ENCODE measurements around the gene LAMC2.
A peak's percentile ranks its signal among the peaks of the same experiment; 100 is the strongest.

LAMC2 gene

GRCh38 chr1:183218027-183218618 lies 32.1 kb downstream of the LAMC2 start:
- no peak for DNase-seq
- no peaks in the 10 kb centered on the region for H3K79me2 ChIP-seq (ENCODE audit: low read length)
- H3K27me3 ChIP-seq (replicated peaks; ENCODE audit: insufficient read depth, low read length): no peaks in the 10 kb centered on the region
- peaks cover 10% of the 10 kb centered on the region; the same call in 1 of the 2 replicates for H3K4me1 ChIP-seq (ENCODE audit: low read length)
- H3K9ac ChIP-seq (ENCODE audit: low read length): no peak overlapping the region
- H3K27ac ChIP-seq (ENCODE audit: low read length): no peak overlapping the region
- no peaks in the 10 kb centered on the region for H3K36me3 ChIP-seq (replicated peaks; ENCODE audit: insufficient read depth, low read length)
- no peak overlapping the region for H3K4me2 ChIP-seq (ENCODE audit: low read depth, low read length)
- no peaks in the 10 kb centered on the region for H3F3A ChIP-seq (ENCODE audit: insufficient read depth, low read length)
- no peaks in the 10 kb centered on the region for H3K9me3 ChIP-seq (replicated peaks; ENCODE audit: insufficient read depth, low read length)
- no peaks in the 10 kb centered on the region for H4K20me1 ChIP-seq (ENCODE audit: insufficient read depth, low read length)
- H3K4me3 ChIP-seq (ENCODE audit: low read length): no peak overlapping the region
- no peaks in the 10 kb centered on the region for H3K9me2 ChIP-seq (replicated peaks; ENCODE audit: insufficient read depth, low read length)
- TF ChIP-seq EZH2 (optimal IDR thresholded peaks at IDR 0.05; ENCODE audit: low read depth, low read length) (no peak), EZH2phosphoT487 (IDR thresholded peaks at IDR 0.05; ENCODE audit: low read length) (no peak)
- TF ChIP-seq, protein P1, sequence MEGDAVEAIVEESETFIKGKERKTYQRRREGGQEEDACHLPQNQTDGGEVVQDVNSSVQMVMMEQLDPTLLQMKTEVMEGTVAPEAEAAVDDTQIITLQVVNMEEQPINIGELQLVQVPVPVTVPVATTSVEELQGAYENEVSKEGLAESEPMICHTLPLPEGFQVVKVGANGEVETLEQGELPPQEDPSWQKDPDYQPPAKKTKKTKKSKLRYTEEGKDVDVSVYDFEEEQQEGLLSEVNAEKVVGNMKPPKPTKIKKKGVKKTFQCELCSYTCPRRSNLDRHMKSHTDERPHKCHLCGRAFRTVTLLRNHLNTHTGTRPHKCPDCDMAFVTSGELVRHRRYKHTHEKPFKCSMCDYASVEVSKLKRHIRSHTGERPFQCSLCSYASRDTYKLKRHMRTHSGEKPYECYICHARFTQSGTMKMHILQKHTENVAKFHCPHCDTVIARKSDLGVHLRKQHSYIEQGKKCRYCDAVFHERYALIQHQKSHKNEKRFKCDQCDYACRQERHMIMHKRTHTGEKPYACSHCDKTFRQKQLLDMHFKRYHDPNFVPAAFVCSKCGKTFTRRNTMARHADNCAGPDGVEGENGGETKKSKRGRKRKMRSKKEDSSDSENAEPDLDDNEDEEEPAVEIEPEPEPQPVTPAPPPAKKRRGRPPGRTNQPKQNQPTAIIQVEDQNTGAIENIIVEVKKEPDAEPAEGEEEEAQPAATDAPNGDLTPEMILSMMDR (IDR thresholded peaks at IDR 0.05; ENCODE audit: low read length): no peak
- no peak overlapping the region for H2AFZ ChIP-seq (ENCODE audit: low read length)

DNA sequence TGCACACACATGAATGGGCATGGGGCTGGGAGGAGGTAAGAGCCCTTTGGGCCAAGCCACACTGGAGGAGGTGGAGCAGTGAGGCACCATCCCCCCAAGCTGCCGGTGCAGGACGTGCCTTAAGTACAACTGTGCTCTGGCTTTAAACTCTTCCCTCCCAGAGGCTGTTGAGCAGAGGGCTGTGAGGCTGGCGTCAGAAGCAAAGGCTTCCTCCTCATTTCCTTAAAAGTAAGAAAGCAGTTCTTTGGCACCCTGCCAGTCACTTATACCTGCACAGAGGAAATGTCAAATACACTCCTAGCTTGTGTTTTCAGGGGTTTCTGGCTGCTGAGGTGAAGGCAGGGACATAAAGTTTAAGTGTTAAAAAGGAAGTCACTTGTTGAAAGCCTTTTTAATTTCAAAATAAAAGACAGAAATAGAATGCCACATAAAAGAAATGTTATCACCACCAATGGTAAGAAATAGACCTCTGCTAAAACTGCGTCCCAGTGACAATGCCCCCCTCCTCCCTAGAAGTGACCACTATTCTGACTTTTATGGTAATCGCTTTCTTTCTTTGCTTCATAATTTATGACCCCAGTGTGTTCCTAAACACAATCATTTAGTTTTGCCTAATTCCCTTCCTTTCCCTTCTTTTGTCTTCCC lies 33.0 kb downstream of the LAMC2 start:
- no peaks in the 10 kb centered on the region for H3K36me3 ChIP-seq (replicated peaks; ENCODE audit: insufficient read depth, low read length)

GRCh38 chr1:183219616-183220009 lies 33.5 kb downstream of the LAMC2 start:
- Histone ChIP-seq H3K4me1 (ENCODE audit: low read length) (peaks cover 10% of the 10 kb centered on the region; the same call in 1 of the 2 replicates), H3K9me3 (replicated peaks; ENCODE audit: insufficient read depth, low read length) (no peaks in the 10 kb centered on the region), H3K9ac (ENCODE audit: low read length) (no peak overlapping the region), H4K20me1 (ENCODE audit: insufficient read depth, low read length) (no peaks in the 10 kb centered on the region), H3K36me3 (replicated peaks; ENCODE audit: insufficient read depth, low read length) (no peaks in the 10 kb centered on the region), H3K79me2 (ENCODE audit: low read length) (no peaks in the 10 kb centered on the region), H2AFZ (ENCODE audit: low read length) (no peak overlapping the region), H3K9me2 (replicated peaks; ENCODE audit: insufficient read depth, low read length) (no peaks in the 10 kb centered on the region), H3K27ac (ENCODE audit: low read length) (no peak overlapping the region), H3K27me3 (replicated peaks; ENCODE audit: insufficient read depth, low read length) (no peaks in the 10 kb centered on the region), H3F3A (ENCODE audit: insufficient read depth, low read length) (no peaks in the 10 kb centered on the region), H3K4me2 (ENCODE audit: low read depth, low read length) (no peak overlapping the region), H3K4me3 (ENCODE audit: low read length) (no peak overlapping the region)
- TF ChIP-seq, protein P1 (IDR thresholded peaks at IDR 0.05; ENCODE audit: low read length): no peak
- no peak for TF ChIP-seq EZH2 (optimal IDR thresholded peaks at IDR 0.05; ENCODE audit: low read depth, low read length)
- no peak for TF ChIP-seq EZH2phosphoT487 (IDR thresholded peaks at IDR 0.05; ENCODE audit: low read length)
- no peak for DNase-seq

More for the DNA sequence above, 33.0 kb downstream of the LAMC2 start:
- no peaks in the 10 kb centered on the region for H3K9me2 ChIP-seq (replicated peaks; ENCODE audit: insufficient read depth, low read length)
- no peak overlapping the region for H3K9ac ChIP-seq (ENCODE audit: low read length)
- H3K27me3 ChIP-seq (replicated peaks; ENCODE audit: insufficient read depth, low read length): no peaks in the 10 kb centered on the region
- no peaks in the 10 kb centered on the region for H4K20me1 ChIP-seq (ENCODE audit: insufficient read depth, low read length)
- H3K27ac ChIP-seq (ENCODE audit: low read length): no peak overlapping the region
- H3K79me2 ChIP-seq (ENCODE audit: low read length): no peaks in the 10 kb centered on the region
- TF ChIP-seq, protein P1 (IDR thresholded peaks at IDR 0.05; ENCODE audit: low read length): no peak
- TF ChIP-seq EZH2 (optimal IDR thresholded peaks at IDR 0.05; ENCODE audit: low read depth, low read length): no peak
- no peak for TF ChIP-seq EZH2phosphoT487 (IDR thresholded peaks at IDR 0.05; ENCODE audit: low read length)
- no peak overlapping the region for H3K4me2 ChIP-seq (ENCODE audit: low read depth, low read length)
- no peaks in the 10 kb centered on the region for H3K9me3 ChIP-seq (replicated peaks; ENCODE audit: insufficient read depth, low read length)
- 0 out of 2 replicates have a peak overlapping the region, but pooled peaks have one; percentile 4 for H2AFZ ChIP-seq (ENCODE audit: low read length)
- peaks cover 10% of the 10 kb centered on the region; the same call in 1 of the 2 replicates for H3K4me1 ChIP-seq (ENCODE audit: low read length)
- H3F3A ChIP-seq (ENCODE audit: insufficient read depth, low read length): no peaks in the 10 kb centered on the region
- H3K4me3 ChIP-seq (ENCODE audit: low read length): no peak overlapping the region
- DNase-seq: peak; percentile 89

All from MM.1S (cell line).